Mononuclear cell (primary cell): ENCODE measurements around the gene HDAC1. TPM values are rescaled to one million over a fixed set of nuclear protein-coding genes. Genes with fewer than 3 reads are reported as not detected.
"Not testable (repeated sequence)": the region's sequence is repeated elsewhere in the genome, so short reads cannot be mapped to it uniquely, and the experiment has no call there.

ENCODE experiments used
- H3K27me3 ChIP-seq: 2 replicates; pipeline ENCODE4 v1.6.0; 2011; ENCODE audit warnings: low read length, control low read depth; ENCODE audit not compliant: insufficient read depth
- H3K4me1 ChIP-seq: 2 replicates; pipeline ENCODE4 v1.5.1; 2011; ENCODE audit warnings: mild to moderate bottlenecking, low read length, control low read depth; ENCODE audit not compliant: insufficient read depth
- H3K4me3 ChIP-seq: 2 replicates; pipeline ENCODE4 v1.5.1; 2011; ENCODE audit warnings: mild to moderate bottlenecking, low read length, moderate library complexity
- H3K9me3 ChIP-seq: 2 replicates; pipeline ENCODE4 v1.5.1; 2011; ENCODE audit warnings: low read depth, mild to moderate bottlenecking, control low read depth, low read length
- total RNA-seq: library from RNA; depleted of rRNA; stranded (reverse); fragments of >200 nt; gene quantifications from one replicate; pipeline ENCODE4 v1.2.3, GENCODE V29; 2012

Gene HDAC1
- total RNA-seq = 58.8 TPM

- Histone ChIP-seq H3K9me3 (no peaks in the 10 kb centered on the region), H3K4me1 (peaks cover 58% of the 10 kb centered on the region), H3K4me3 (peak within 1 kb of the TSS; percentile 91), H3K27me3 (no peaks in the 10 kb centered on the region)
Observed at GRCh38 chr1:32291708-32292538, at the start of gene HDAC1. HDAC1 (plus strand) TSS chr1:32292083; CDS start chr1:32292170, 87 bp downstream.

GRCh38 chr1:32242341-32242851 is 49.5 kb upstream of the HDAC1 start:
- H3K9me3 ChIP-seq = no peaks in the 10 kb centered on the region
- no peak overlapping the region for H3K4me3 ChIP-seq
- peaks cover 42% of the 10 kb centered on the region for H3K4me1 ChIP-seq
- no peaks in the 10 kb centered on the region for H3K27me3 ChIP-seq

DNA sequence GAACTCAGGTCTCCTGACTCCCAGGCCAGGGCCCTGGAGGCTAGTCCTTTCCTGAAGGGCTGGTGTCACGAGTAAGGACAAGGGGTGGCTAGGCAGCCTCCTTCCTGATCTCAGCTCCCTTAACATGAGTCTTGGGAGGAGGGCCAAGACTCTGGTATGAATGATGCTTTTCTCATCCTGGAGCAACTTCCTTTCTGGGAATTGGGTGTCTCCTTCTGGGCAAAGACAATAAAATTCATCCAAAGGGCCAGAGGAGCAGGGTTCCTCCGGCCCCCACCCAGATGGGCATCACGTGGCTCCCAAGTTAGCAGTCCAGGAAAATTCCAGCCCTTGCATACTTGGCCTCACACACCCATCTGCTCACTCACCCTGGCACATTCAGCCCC is 45.0 kb upstream of the HDAC1 start, which contains the start of gene FAM167B:
Gene FAM167B, plus strand, starts transcription at position 335 of the 386 bp plus-strand sequence. CDS start 200 bp downstream, outside the sequence.
- Histone ChIP-seq H3K4me1 (peaks cover 64% of the 10 kb centered on the region), H3K4me3 (no peak within 1 kb of the TSS), H3K27me3 (no peaks in the 10 kb centered on the region), H3K9me3 (no peaks in the 10 kb centered on the region)

DNA sequence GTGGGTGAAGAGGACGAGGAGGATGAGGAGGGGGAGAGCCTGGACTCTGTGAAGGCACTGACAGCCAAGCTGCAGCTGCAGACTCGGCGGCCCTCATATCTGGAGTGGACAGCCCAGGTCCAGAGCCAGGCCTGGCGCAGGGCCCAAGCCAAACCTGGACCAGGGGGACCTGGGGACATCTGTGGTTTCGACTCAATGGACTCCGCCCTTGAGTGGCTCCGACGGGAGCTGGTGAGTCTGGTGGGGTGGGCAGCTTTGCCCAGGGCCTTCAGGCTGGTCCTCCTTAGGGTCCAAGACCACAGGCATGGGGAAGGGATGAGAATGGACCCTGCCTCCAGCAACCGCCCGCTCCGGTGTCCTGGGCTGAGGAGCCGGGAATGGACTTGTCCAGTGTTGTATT is 44.4 kb upstream of the HDAC1 start:
- H3K4me1 ChIP-seq = peaks cover 64% of the 10 kb centered on the region

DNA sequence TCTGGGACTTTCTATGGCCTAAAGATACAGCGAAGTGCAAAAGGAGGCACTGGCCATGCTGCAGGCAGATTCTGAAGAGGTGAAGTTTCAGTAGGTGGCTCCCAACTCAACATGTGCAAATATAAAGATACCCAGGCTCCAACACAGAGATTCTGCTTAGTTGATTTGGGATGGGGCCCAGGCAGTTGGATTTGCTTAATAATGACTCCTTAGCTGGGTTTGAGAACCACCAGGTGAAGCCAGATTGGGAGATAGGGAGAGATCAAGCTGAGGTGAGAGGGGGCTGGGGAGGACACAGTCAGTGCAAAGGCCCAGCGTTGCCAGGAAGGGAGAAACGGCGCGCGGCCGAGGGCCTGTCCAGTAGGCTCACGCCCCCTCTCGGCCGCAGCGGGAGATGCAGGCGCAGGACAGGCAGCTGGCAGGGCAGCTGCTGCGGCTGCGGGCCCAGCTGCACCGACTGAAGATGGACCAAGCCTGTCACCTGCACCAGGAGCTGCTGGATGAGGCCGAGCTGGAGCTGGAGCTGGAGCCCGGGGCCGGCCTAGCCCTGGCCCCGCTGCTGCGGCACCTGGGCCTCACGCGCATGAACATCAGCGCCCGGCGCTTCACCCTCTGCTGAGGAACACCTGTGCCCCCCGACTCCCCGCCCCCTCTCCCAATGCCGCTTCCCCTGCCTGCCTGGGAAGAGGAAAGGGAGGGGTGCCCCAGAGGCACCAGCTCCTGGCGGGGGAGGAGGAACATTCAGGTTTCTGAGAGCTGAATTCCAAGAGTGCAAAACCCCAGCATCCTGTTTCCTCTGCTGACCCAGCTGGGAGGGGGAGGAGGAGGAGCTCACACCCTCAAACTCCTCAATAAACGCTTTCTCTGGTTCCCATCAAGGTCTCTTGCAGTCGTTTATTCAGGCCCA is 43.6 kb upstream of the HDAC1 start:
- Histone ChIP-seq H3K4me3 (no peak overlapping the region), H3K4me1 (peaks cover 69% of the 10 kb centered on the region), H3K27me3 (no peaks in the 10 kb centered on the region), H3K9me3 (no peaks in the 10 kb centered on the region)

More for the DNA sequence above, 44.4 kb upstream of the HDAC1 start:
- Histone ChIP-seq H3K27me3 (no peaks in the 10 kb centered on the region), H3K9me3 (no peaks in the 10 kb centered on the region), H3K4me3 (no peak overlapping the region)

DNA sequence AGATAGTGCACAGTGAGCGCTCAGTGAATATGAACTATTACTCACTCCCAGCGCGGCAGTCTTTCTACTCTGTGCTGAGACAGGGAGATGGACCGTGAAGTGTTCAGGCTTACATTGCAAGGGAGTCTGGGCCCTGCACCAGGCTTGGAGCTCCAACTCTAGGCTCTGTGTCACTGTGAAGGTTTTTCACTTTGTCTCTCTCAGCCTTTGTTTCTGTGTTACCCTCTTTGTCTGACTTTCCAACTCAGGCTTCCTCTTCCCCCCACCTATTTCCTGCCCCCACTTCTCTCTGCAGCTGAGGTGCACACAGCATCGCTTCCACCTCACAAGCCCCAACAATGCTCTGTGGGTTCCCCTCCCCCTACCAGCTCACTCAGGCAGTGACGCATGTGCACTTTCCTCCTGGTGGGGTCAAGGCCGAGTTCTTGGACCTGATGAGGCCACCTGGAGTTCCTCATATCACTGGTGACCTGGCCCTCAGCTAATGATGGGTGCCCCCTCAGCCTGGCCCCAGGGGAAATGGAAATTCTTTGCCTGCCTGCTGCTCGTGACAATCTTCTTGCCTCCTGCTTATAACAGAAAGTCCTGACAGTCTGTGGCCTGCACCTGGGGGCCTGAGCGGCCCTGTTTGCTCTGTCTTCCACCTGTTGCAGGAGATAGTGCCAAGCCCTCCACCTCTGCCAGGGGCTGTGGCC is 41.9 kb upstream of the HDAC1 start:
- no peaks in the 10 kb centered on the region for H3K9me3 ChIP-seq
- peak overlapping the region; percentile 54 for H3K4me3 ChIP-seq
- no peaks in the 10 kb centered on the region for H3K27me3 ChIP-seq
- H3K4me1 ChIP-seq = peaks cover 84% of the 10 kb centered on the region

- no peaks in the 10 kb centered on the region for H3K9me3 ChIP-seq
- no peaks in the 10 kb centered on the region for H3K27me3 ChIP-seq
- H3K4me1 ChIP-seq = peaks cover 90% of the 10 kb centered on the region
- peak within 1 kb of the TSS; percentile 54 for H3K4me3 ChIP-seq
Observed at GRCh38 chr1:32250893-32251716, 40.8 kb upstream of the HDAC1 start, which contains the start of gene LCK. LCK (plus strand) TSS chr1:32251265; CDS start chr1:32274330, 23,065 bp downstream.

DNA sequence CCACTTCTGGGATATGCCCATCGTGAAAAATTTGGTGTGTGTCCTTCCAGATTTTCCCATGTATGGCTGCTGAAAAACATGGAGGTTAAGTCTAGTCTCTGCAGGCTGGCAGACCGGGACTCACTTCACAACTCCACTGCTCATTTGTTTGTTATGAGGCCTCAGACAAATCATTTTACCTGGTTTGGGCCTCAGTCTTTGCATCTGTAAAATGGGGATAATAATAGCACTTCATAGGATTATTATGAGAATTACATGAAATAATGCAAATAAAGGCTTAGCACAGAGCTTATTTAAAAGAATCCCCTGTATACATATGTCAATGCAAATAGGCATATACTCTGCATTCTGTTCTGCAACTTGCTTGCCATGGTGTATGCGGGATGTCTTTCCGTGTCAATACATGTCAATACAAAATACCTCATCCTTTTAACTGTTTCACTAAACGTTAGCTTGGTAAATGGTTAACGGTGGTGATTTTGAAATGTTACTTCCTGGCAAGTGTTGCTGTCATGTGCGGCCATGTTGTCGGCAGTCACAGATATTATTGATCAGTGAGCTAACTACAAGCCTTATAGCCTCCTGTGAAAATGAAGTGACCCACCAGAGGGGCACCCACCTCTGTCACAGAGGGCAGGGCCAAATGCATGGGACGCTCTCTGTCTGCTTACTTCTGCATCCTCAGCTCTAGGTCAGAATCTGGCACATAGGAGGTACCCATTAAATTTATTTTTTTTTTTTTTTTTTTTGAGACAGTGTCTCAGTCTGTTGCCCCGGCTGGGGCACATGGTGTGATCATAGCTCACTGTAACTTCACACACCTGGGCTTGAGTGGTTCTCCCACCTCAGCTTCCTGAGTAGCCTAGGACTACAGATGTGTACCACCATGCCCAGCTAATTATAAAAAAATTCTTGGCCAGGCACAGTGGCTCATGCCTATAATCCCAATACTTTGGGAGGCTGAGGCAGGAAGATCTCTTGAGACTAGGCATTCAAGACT is 36.5 kb upstream of the HDAC1 start:
- no peaks in the 10 kb centered on the region for H3K9me3 ChIP-seq
- H3K27me3 ChIP-seq = no peaks in the 10 kb centered on the region
- no peak overlapping the region for H3K4me3 ChIP-seq
- peaks cover 82% of the 10 kb centered on the region for H3K4me1 ChIP-seq

GRCh38 chr1:32256473-32257226 is 35.2 kb upstream of the HDAC1 start:
- Histone ChIP-seq H3K4me1 (peaks cover 73% of the 10 kb centered on the region), H3K4me3 (peak overlapping the region; percentile 8), H3K27me3 (no peaks in the 10 kb centered on the region), H3K9me3 (no peaks in the 10 kb centered on the region)

GRCh38 chr1:32257227-32257508 is 34.7 kb upstream of the HDAC1 start:
- peaks cover 68% of the 10 kb centered on the region for H3K4me1 ChIP-seq
- H3K9me3 ChIP-seq = no peaks in the 10 kb centered on the region
- H3K4me3 ChIP-seq = no peak overlapping the region
- H3K27me3 ChIP-seq = no peaks in the 10 kb centered on the region

DNA sequence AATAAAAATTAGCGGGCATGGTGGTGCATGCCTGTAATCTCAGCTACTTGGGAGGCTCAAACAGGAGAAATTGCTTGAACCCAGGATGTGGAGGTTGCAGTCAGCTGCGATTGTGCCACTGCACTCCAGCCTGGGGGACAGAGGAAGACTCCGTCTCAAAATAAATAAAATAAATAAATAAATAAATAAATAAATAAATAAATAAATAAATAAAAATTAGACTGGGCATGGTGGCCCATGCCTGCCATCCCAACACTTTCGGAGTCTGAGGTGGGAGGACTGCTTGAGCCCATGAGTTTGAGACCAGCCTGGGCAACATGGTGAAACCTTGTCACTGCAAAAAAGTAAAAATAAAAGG is 28.7 kb upstream of the HDAC1 start:
- not testable (repeated sequence) for H3K9me3 ChIP-seq, H3K4me3 ChIP-seq, H3K27me3 ChIP-seq
- peaks cover 61% of the 10 kb centered on the region for H3K4me1 ChIP-seq

- Histone ChIP-seq H3K9me3 (no peaks in the 10 kb centered on the region), H3K4me1 (peaks cover 58% of the 10 kb centered on the region), H3K4me3 (no peak overlapping the region), H3K27me3 (no peaks in the 10 kb centered on the region)
Observed at GRCh38 chr1:32263744-32264143, 28.1 kb upstream of the HDAC1 start.

DNA sequence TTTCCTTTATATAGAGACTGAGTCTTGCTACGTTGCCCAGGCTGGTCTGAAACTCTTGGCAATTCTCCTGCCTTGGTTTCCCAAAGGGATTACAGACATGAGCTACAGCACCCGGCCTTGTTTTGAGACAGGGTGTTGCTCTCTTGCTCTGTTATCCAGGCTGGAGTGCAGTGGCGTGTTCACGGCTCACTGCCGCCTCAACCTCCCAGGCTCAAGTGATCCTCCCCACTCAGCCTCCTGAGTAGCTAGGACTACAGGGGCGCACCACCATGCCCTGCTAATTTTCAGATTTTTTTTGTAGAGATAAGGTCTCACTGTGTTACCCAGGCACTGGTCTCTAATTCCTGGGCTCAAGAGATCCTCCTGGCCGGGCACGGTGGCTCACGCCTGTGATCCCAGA is 26.0 kb upstream of the HDAC1 start:
- Histone ChIP-seq H3K4me1 (peaks cover 45% of the 10 kb centered on the region), H3K9me3 (no peaks in the 10 kb centered on the region), H3K4me3 (no peak overlapping the region), H3K27me3 (no peaks in the 10 kb centered on the region)
